Osteoblast (primary cell): ENCODE results near the gene RSRC1. TPM values are rescaled to one million over a fixed set of nuclear protein-coding genes. Genes with fewer than 3 reads are reported as not detected.
"Not testable (repeated sequence)": the region's sequence is repeated elsewhere in the genome, so short reads cannot be mapped to it uniquely, and the experiment has no call there.

ENCODE experiments used
- DNase-seq: peaks from one replicate; pipeline ENCODE4 v3.0.0; 2011; ENCODE audit warnings: low spot score, mixed read lengths; ENCODE audit not compliant: insufficient read length; ENCODE audit errors: missing footprints
- H2AFZ ChIP-seq: 2 replicates; pipeline ENCODE4 v1.6.0; 2011; ENCODE audit warnings: mild to moderate bottlenecking, low read length
- H3K27ac ChIP-seq: 2 replicates; pipeline ENCODE4 v1.5.1; 2011; ENCODE audit warnings: mild to moderate bottlenecking, low read depth, low read length, moderate library complexity
- H3K27me3 ChIP-seq: 2 replicates; pipeline ENCODE4 v1.6.0; 2012; ENCODE audit warnings: mild to moderate bottlenecking, control low read depth, inconsistent platforms, low read length, moderate library complexity; ENCODE audit not compliant: insufficient read depth
- H3K36me3 ChIP-seq: 2 replicates; pipeline ENCODE4 v1.5.1; 2011; ENCODE audit warnings: mild to moderate bottlenecking, low read length, control low read depth, moderate library complexity; ENCODE audit not compliant: insufficient read depth
- H3K4me1 ChIP-seq: 2 replicates; pipeline ENCODE4 v1.5.1; 2011; ENCODE audit warnings: mild to moderate bottlenecking, low read length, control low read depth, moderate library complexity; ENCODE audit not compliant: insufficient read depth
- H3K4me2 ChIP-seq: 2 replicates; pipeline ENCODE4 v1.6.0; 2011; ENCODE audit warnings: mild to moderate bottlenecking, low read length; ENCODE audit not compliant: insufficient read depth
- H3K4me3 ChIP-seq: fragments of 200-600 bp; sonication (generic); 3 replicates; pipeline ENCODE4 v1.5.1; 2012; ENCODE audit warnings: mild to moderate bottlenecking, low read length, inconsistent platforms; ENCODE audit not compliant: insufficient read depth
- H3K79me2 ChIP-seq: 2 replicates; pipeline ENCODE4 v1.6.0; 2012; ENCODE audit warnings: mild to moderate bottlenecking, low read length, control low read depth, inconsistent platforms; ENCODE audit not compliant: insufficient read depth
- H3K9me3 ChIP-seq: 2 replicates; pipeline ENCODE4 v1.5.1; 2011; ENCODE audit warnings: low read depth, low read length, control low read depth
- H4K20me1 ChIP-seq: 2 replicates; pipeline ENCODE4 v1.6.0; 2012; ENCODE audit warnings: mild to moderate bottlenecking, low read length, control low read depth; ENCODE audit not compliant: insufficient read depth
- total RNA-seq: library from RNA; depleted of rRNA; stranded (reverse); fragments of >200 nt; gene quantifications from 2 replicates; pipeline ENCODE4 v1.2.3, GENCODE V29; 2012
- TF ChIP-seq, protein P1 (sequence below): IDR thresholded peaks from 2 replicates; pipeline ENCODE4 v1.5.1; 2011; ENCODE audit warnings: mild to moderate bottlenecking, low read depth, low read length, moderate library complexity; ENCODE audit errors: extremely low read depth

Gene RSRC1
- total RNA-seq, 1 donor: 69.8 TPM

DNA sequence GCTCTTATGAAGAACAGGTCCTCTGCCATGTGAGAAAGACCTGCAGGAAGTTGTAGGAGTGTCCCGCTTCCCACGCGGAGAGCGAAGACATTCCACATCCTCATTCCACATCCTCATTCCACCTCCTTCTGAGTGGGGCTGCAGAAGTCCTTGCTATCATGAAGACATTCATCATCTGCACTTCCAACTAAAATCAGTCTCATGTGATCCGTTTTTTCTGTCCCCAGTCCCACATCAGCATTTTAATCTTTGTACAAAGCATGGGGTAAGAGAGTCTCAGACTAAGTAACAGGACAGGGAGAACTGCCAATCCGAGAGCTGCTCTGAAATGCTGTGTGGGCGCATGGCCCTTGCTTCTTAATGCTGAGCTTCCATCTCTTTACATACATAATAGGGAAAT, 227.2 kb downstream of the RSRC1 start:
- H3K9me3 ChIP-seq: no peaks in the 10 kb centered on the region

DNA sequence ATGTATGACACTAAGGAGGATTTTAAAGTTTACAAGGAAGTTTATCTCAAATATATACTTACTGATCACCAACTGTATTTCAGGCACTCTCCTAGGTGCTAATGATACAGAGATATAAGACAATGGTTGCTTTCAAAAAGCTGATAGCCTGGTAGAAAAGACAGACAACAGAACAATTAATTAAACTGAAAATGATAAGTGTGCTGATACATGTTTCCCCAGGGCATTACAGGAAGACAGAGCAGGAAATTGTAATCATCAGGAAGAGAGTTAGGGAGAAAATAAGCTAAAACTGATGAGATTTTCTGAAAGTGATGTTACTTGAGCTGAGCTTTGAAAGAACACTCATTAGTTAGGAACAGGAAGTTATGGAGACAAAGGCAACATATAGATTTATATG, 229.7 kb downstream of the RSRC1 start:
- no peak overlapping the region for H3K4me2 ChIP-seq
- no peak overlapping the region for H2AFZ ChIP-seq
- H3K36me3 ChIP-seq: no peaks in the 10 kb centered on the region
- H4K20me1 ChIP-seq: no peaks in the 10 kb centered on the region
- H3K27ac ChIP-seq: no peak overlapping the region
- H3K4me3 ChIP-seq: no peak overlapping the region
- no peak for DNase-seq
- TF ChIP-seq, protein P1, sequence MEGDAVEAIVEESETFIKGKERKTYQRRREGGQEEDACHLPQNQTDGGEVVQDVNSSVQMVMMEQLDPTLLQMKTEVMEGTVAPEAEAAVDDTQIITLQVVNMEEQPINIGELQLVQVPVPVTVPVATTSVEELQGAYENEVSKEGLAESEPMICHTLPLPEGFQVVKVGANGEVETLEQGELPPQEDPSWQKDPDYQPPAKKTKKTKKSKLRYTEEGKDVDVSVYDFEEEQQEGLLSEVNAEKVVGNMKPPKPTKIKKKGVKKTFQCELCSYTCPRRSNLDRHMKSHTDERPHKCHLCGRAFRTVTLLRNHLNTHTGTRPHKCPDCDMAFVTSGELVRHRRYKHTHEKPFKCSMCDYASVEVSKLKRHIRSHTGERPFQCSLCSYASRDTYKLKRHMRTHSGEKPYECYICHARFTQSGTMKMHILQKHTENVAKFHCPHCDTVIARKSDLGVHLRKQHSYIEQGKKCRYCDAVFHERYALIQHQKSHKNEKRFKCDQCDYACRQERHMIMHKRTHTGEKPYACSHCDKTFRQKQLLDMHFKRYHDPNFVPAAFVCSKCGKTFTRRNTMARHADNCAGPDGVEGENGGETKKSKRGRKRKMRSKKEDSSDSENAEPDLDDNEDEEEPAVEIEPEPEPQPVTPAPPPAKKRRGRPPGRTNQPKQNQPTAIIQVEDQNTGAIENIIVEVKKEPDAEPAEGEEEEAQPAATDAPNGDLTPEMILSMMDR: no peak
- H3K27me3 ChIP-seq: no peaks in the 10 kb centered on the region
- H3K9me3 ChIP-seq: no peaks in the 10 kb centered on the region
- no peaks in the 10 kb centered on the region for H3K79me2 ChIP-seq
- no peaks in the 10 kb centered on the region for H3K4me1 ChIP-seq

More for the DNA sequence above, 227.2 kb downstream of the RSRC1 start:
- no peak overlapping the region for H2AFZ ChIP-seq
- no peak overlapping the region for H3K27ac ChIP-seq
- no peak for DNase-seq
- H3K4me2 ChIP-seq: no peak overlapping the region
- no peak overlapping the region for H3K4me3 ChIP-seq
- no peaks in the 10 kb centered on the region for H3K4me1 ChIP-seq
- TF ChIP-seq, protein P1: no peak
- H3K36me3 ChIP-seq: no peaks in the 10 kb centered on the region
- no peaks in the 10 kb centered on the region for H4K20me1 ChIP-seq
- no peaks in the 10 kb centered on the region for H3K79me2 ChIP-seq
- H3K27me3 ChIP-seq: no peaks in the 10 kb centered on the region

DNA sequence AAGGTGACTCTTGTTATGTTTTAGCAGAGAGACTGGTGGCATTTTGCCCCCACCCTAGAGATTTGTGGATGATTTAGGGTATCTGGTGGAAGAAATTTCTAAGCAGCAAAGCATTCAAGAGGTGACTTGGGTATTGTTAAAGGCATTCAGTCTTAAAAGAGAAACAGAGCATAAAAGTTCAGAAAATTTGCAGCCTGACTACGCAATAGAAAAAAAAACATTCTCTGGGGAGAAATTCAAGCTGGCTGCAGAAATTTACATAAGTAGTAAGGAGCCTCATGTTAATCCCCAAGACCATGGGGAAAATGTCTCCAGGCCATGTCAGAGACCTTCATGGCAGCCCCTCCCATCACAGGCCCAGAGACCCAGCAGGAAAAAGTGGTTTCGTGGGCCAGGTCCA, 231.1 kb downstream of the RSRC1 start:
- not testable (repeated sequence) for H3K27me3 ChIP-seq, DNase-seq, H2AFZ ChIP-seq, H3K4me3 ChIP-seq, H3K4me2 ChIP-seq, H4K20me1 ChIP-seq, H3K4me1 ChIP-seq, H3K9me3 ChIP-seq, H3K79me2 ChIP-seq, H3K27ac ChIP-seq, H3K36me3 ChIP-seq

DNA sequence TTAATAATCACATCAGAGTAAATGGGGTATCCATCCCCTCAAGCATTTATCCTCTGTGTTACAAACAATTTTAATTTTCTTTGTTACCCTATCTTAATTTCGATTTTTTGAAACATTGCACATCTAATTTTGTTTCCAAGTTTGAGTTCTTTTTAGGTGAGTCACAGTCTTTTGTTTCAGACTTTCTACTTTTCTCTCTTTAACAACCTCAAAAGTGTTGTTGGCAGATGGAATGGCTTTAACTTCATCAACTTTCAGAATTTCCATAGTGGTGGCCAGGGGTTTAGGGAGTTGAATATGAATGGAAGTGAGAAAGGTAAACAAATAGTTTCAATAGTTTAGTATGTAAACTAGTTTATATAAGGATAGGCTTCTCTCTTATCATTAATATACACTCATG, 238.1 kb downstream of the RSRC1 start:
- TF ChIP-seq, protein P1: no peak
- H4K20me1 ChIP-seq: no peaks in the 10 kb centered on the region
- H3K36me3 ChIP-seq: no peaks in the 10 kb centered on the region
- H3K4me2 ChIP-seq: no peak overlapping the region
- H3K79me2 ChIP-seq: no peaks in the 10 kb centered on the region
- H3K4me3 ChIP-seq: no peak overlapping the region
- no peak overlapping the region for H2AFZ ChIP-seq
- no peak for DNase-seq
- H3K27me3 ChIP-seq: no peaks in the 10 kb centered on the region
- no peaks in the 10 kb centered on the region for H3K9me3 ChIP-seq
- H3K27ac ChIP-seq: no peak overlapping the region
- H3K4me1 ChIP-seq: no peaks in the 10 kb centered on the region
